Kidney glomerular epithelial cell (primary cell): ENCODE measurements around the gene TRIM50.
"Not testable (repeated sequence)": the region's sequence is repeated elsewhere in the genome, so short reads cannot be mapped to it uniquely, and the experiment has no call there.

Experiments
- DNase-seq: peaks from one replicate; lab custom pipeline; 2025; lab: John Stamatoyannopoulos, UW

Gene TRIM50

GRCh38 chr7:73350306-73351068 is 22.6 kb upstream of the TRIM50 start:
- no peak for DNase-seq

- DNase-seq = no peak
Observed at GRCh38 chr7:73349763-73350162, 21.9 kb upstream of the TRIM50 start.

- no peak for DNase-seq
Observed at GRCh38 chr7:73345951-73346350, 18.1 kb upstream of the TRIM50 start.

- DNase-seq = no peak
Observed at GRCh38 chr7:73345538-73345937, 17.7 kb upstream of the TRIM50 start.

GRCh38 chr7:73343671-73344380 is 15.9 kb upstream of the TRIM50 start:
- DNase-seq = no peak

- peak; percentile 11 for DNase-seq
Observed at GRCh38 chr7:73342645-73343044, 14.8 kb upstream of the TRIM50 start.

- no peak for DNase-seq
Observed at GRCh38 chr7:73341877-73342276, 14.0 kb upstream of the TRIM50 start.

GRCh38 chr7:73340514-73340913 is 12.6 kb upstream of the TRIM50 start:
- no peak for DNase-seq

GRCh38 chr7:73338321-73338720 is 10.4 kb upstream of the TRIM50 start:
- no peak for DNase-seq

- DNase-seq = no peak
Observed at GRCh38 chr7:73332447-73332846, 4.6 kb upstream of the TRIM50 start.

- DNase-seq = no peak
Observed at GRCh38 chr7:73330772-73331171, 2.9 kb upstream of the TRIM50 start.

GRCh38 chr7:73329861-73330581 is 2.1 kb upstream of the TRIM50 start:
- DNase-seq = peak; percentile 13

- no peak for DNase-seq
Observed at GRCh38 chr7:73328696-73329095, 814 bp upstream of the TRIM50 start.

GRCh38 chr7:73327449-73327848 is 433 bp downstream of the TRIM50 start:
- DNase-seq = not testable (repeated sequence)

- DNase-seq = not testable (repeated sequence)
Observed at GRCh38 chr7:73325424-73325823, 2.5 kb downstream of the TRIM50 start.

GRCh38 chr7:73324081-73324845 is 3.6 kb downstream of the TRIM50 start:
- peak; percentile 27 for DNase-seq

- not testable (repeated sequence) for DNase-seq
Observed at GRCh38 chr7:73323434-73324080, 4.3 kb downstream of the TRIM50 start.

- DNase-seq = not testable (repeated sequence)
Observed at GRCh38 chr7:73320009-73320408, 7.9 kb downstream of the TRIM50 start.

GRCh38 chr7:73319541-73319940 is 8.3 kb downstream of the TRIM50 start:
- DNase-seq = not testable (repeated sequence)

- DNase-seq = not testable (repeated sequence)
Observed at GRCh38 chr7:73318656-73319204, 9.2 kb downstream of the TRIM50 start.

GRCh38 chr7:73316521-73316920 is 11.4 kb downstream of the TRIM50 start:
- no peak for DNase-seq
